8988T (cell line): Measurements from ENCODE around the gene CPA2.

Source experiments
- DNase-seq: peaks from one replicate; pipeline ENCODE4 v3.0.0; 2011

CPA2 gene

GRCh38 chr7:130256704-130257103, 10.0 kb upstream of the CPA2 start:
- no peak for DNase-seq

- no peak for DNase-seq
Observed at GRCh38 chr7:130258494-130259078, 8.1 kb upstream of the CPA2 start.

GRCh38 chr7:130262448-130262847, 4.2 kb upstream of the CPA2 start:
- no peak for DNase-seq

- no peak for DNase-seq
Observed at GRCh38 chr7:130263130-130263529, 3.5 kb upstream of the CPA2 start.

GRCh38 chr7:130266961-130267321, 278 bp downstream of the CPA2 start:
- no peak for DNase-seq

GRCh38 chr7:130268463-130269317, 2.0 kb downstream of the CPA2 start:
- DNase-seq = no peak

- DNase-seq = no peak
Observed at GRCh38 chr7:130269318-130269694, 2.6 kb downstream of the CPA2 start.

- DNase-seq = no peak
Observed at GRCh38 chr7:130270947-130271800, 4.5 kb downstream of the CPA2 start.

- DNase-seq = no peak
Observed at GRCh38 chr7:130272381-130273080, 5.9 kb downstream of the CPA2 start.

GRCh38 chr7:130273081-130273932, 6.6 kb downstream of the CPA2 start:
- no peak for DNase-seq

- no peak for DNase-seq
Observed at GRCh38 chr7:130273933-130274255, 7.2 kb downstream of the CPA2 start.

- DNase-seq = no peak
Observed at GRCh38 chr7:130274296-130274695, 7.6 kb downstream of the CPA2 start.

- no peak for DNase-seq
Observed at GRCh38 chr7:130274983-130275591, 8.4 kb downstream of the CPA2 start.

- no peak for DNase-seq
Observed at GRCh38 chr7:130275826-130276297, 9.2 kb downstream of the CPA2 start.

- no peak for DNase-seq
Observed at GRCh38 chr7:130276796-130277762, 10.4 kb downstream of the CPA2 start.

GRCh38 chr7:130277763-130278643, 11.3 kb downstream of the CPA2 start:
- DNase-seq = peak; percentile 43

GRCh38 chr7:130278860-130279259, 12.2 kb downstream of the CPA2 start:
- DNase-seq = no peak

GRCh38 chr7:130279286-130279685, 12.6 kb downstream of the CPA2 start:
- DNase-seq = no peak

- no peak for DNase-seq
Observed at GRCh38 chr7:130279906-130280305, 13.2 kb downstream of the CPA2 start.
